Left ventricle myocardium superior (tissue), 1 donor: ENCODE measurements around the gene MALL. TPM values are rescaled to one million over a fixed set of nuclear protein-coding genes. Genes with fewer than 3 reads are reported as not detected.

ENCODE experiments used
- microRNA-seq: library from miRNA; unstranded; fragments of <30 nt; microRNA quantifications from one replicate; pipeline ENCODE4 v1.2.0, GENCODE V29; 2020; ENCODE audit warnings: borderline number of aligned reads
- total RNA-seq: library from RNA; stranded (reverse); fragmentation: NEBNext Ultra II Directional; extraction: Animal tissue kit (Norgen Biotek cat#: 25700); gene quantifications from one replicate; pipeline ENCODE4 v1.2.1, GENCODE V29; 2021
- donor health status: DM: no; HTN: yes; CAD: no; lungs with severe emphysema.

The MALL gene
- total RNA-seq, 1 donor from 2014 or later, result 12.0 TPM

Small RNA genes lying within 50 kb of the gene (microRNA-seq; reads per million reads assigned to microRNA genes)
- gene MIR4267, result not detected
- not detected for gene MIR4436B1

Other genes starting within 250 kb of the MALL start
- gene LIMS3, start 217.1 kb downstream of the MALL start, total RNA-seq, result 2.6 TPM
- 4.1 TPM for gene NPHP1, start 89.2 kb upstream of the MALL start, total RNA-seq
- 161 TPM for gene MTLN, start 96.7 kb upstream of the MALL start, total RNA-seq